Trophoblast cell (in vitro differentiated cells and primary cell): ENCODE measurements around the gene CLNK.

Source experiments
- DNase-seq, 2 donors: peaks; one replicate each; pipeline ENCODE4 v3.0.0-alpha.2; 2016
- H2AFZ ChIP-seq: 2 replicates; pipeline ENCODE4 v1.6.1; 2013; ENCODE audit warnings: low read length, moderate library complexity, mild to moderate bottlenecking; ENCODE audit not compliant: insufficient read depth, poor library complexity
- H2AK5ac ChIP-seq: 2 replicates; pipeline ENCODE4 v1.6.1; 2013; ENCODE audit warnings: mild to moderate bottlenecking, low read length
- H2BK120ac ChIP-seq: 2 replicates; pipeline ENCODE4 v1.6.1; 2013; ENCODE audit warnings: low read length, mild to moderate bottlenecking, moderate library complexity; ENCODE audit not compliant: insufficient read depth, poor library complexity
- H2BK12ac ChIP-seq: 2 replicates; pipeline ENCODE4 v1.6.1; 2013; ENCODE audit warnings: mild to moderate bottlenecking, low read length, moderate library complexity
- H2BK5ac ChIP-seq: 2 replicates; pipeline ENCODE4 v1.6.1; 2013; ENCODE audit warnings: low read length, low read depth, moderate library complexity, mild to moderate bottlenecking; ENCODE audit not compliant: poor library complexity
- H3K14ac ChIP-seq: 2 replicates; pipeline ENCODE4 v1.6.1; 2013; ENCODE audit warnings: mild to moderate bottlenecking, low read length
- H3K18ac ChIP-seq: 2 replicates; pipeline ENCODE4 v1.6.1; 2013; ENCODE audit warnings: mild to moderate bottlenecking, low read length
- H3K23ac ChIP-seq: 2 replicates; pipeline ENCODE4 v1.6.1; 2013; ENCODE audit warnings: low read length
- H3K27ac ChIP-seq: 2 replicates; pipeline ENCODE4 v1.5.1; 2013; ENCODE audit warnings: low read depth, mild to moderate bottlenecking, inconsistent platforms, low read length, moderate library complexity
- H3K27me3 ChIP-seq: 2 replicates; pipeline ENCODE4 v1.6.1; 2013; ENCODE audit warnings: inconsistent platforms, mild to moderate bottlenecking, low read length, moderate library complexity; ENCODE audit not compliant: insufficient read depth
- H3K36me3 ChIP-seq, 2 experiments: 1 replicate in 1 of 2; 2 replicates in 1 of 2; pipeline ENCODE4 v1.6.1; 2013; ENCODE audit warnings: low read length in 2 of 2, mild to moderate bottlenecking in 2 of 2, moderate library complexity in 1 of 2; ENCODE audit not compliant: insufficient read depth in 2 of 2, control insufficient read depth in 1 of 2
- H3K4ac ChIP-seq: 2 replicates; pipeline ENCODE4 v1.6.1; 2013; ENCODE audit warnings: low read depth, mild to moderate bottlenecking, low read length, moderate library complexity
- H3K4me1 ChIP-seq, 2 experiments: 1 replicate in 1 of 2; 2 replicates in 1 of 2; pipeline ENCODE4 v1.6.1; 2013; ENCODE audit warnings: low read length in 2 of 2, mild to moderate bottlenecking in 2 of 2, moderate library complexity in 1 of 2; ENCODE audit not compliant: insufficient read depth in 2 of 2, control insufficient read depth in 1 of 2
- H3K4me2 ChIP-seq: 2 replicates; pipeline ENCODE4 v1.6.1; 2013; ENCODE audit warnings: inconsistent platforms, mild to moderate bottlenecking, low read length, moderate library complexity
- H3K4me3 ChIP-seq: 2 replicates; pipeline ENCODE4 v1.5.1; 2013; ENCODE audit warnings: mild to moderate bottlenecking, low read depth, low read length, inconsistent platforms
- H3K79me1 ChIP-seq: one replicate; pipeline ENCODE4 v1.6.1; 2013; ENCODE audit warnings: low read length
- H3K79me2 ChIP-seq: 2 replicates; pipeline ENCODE4 v1.6.1; 2013; ENCODE audit warnings: low read length, mild to moderate bottlenecking; ENCODE audit not compliant: control insufficient read depth, insufficient read depth, poor library complexity
- H3K9ac ChIP-seq: 2 replicates; pipeline ENCODE4 v1.6.1; 2013; ENCODE audit warnings: mild to moderate bottlenecking, low read length
- H3K9me3 ChIP-seq: 2 replicates; pipeline ENCODE4 v1.6.1; 2013; ENCODE audit warnings: low read depth, mild to moderate bottlenecking, control low read depth, inconsistent platforms, low read length; ENCODE audit not compliant: insufficient read depth
- H4K12ac ChIP-seq: 2 replicates; pipeline ENCODE4 v1.6.1; 2013; ENCODE audit warnings: low read depth, mild to moderate bottlenecking, low read length, moderate library complexity
- H4K8ac ChIP-seq: 2 replicates; pipeline ENCODE4 v1.6.1; 2013; ENCODE audit warnings: low read depth, mild to moderate bottlenecking, low read length, moderate library complexity
- H4K91ac ChIP-seq: one replicate; pipeline ENCODE4 v1.6.1; 2013; ENCODE audit warnings: low read depth, mild to moderate bottlenecking, low read length, moderate library complexity
- WGBS: extraction: QIAGEN DNeasy Blood & Tissue Kit; methylation state at CpG from one replicate; pipeline ENCODE4 v1.1.7; 2013; ENCODE audit warnings: missing lambda C conversion rate; ENCODE audit not compliant: insufficient read length, insufficient coverage; ENCODE audit errors: extremely low coverage; 5-methylcytosine and 5-hydroxymethylcytosine counted together

The CLNK gene

DNA sequence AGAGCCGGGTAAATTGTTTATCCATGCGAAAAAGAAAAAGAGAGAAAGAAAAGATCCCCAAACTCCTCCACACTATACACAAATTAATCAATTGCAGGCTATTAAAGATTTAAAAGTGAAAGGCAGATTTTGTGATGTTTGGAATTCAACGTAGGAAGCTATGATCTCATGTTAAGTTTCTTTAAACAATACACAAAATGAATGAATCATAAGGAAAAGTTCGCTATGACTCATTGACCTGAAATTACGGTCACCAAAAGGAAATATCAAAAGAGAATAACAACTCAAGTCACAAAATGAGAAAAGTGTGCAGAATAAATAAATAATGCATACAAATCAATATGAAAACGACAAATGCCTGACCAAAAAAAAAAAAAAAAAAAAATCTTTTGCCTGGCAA lies 28.6 kb downstream of the CLNK start:
- H3K27ac ChIP-seq = no peak overlapping the region
- no peaks in the 10 kb centered on the region for H3K9me3 ChIP-seq
- H3K4me3 ChIP-seq = no peak overlapping the region
- no peak overlapping the region for H2AK5ac ChIP-seq
- no peak overlapping the region for H3K4ac ChIP-seq
- no peak overlapping the region for H2AFZ ChIP-seq
- no peak overlapping the region for H3K23ac ChIP-seq
- no peak overlapping the region for H4K12ac ChIP-seq
- no peak overlapping the region for H3K18ac ChIP-seq
- H3K79me1 ChIP-seq = peaks cover 2% of the 10 kb centered on the region
- no peak overlapping the region for H4K8ac ChIP-seq
- H3K79me2 ChIP-seq = no peaks in the 10 kb centered on the region
- H3K27me3 ChIP-seq = no peaks in the 10 kb centered on the region
- peaks cover 2 to 8% of the 10 kb centered on the region in 2 experiments for H3K4me1 ChIP-seq
- no peak overlapping the region for H3K14ac ChIP-seq
- no peak overlapping the region for H2BK5ac ChIP-seq
- DNase-seq = peak in 1 of 2 donors; percentile 63
- no peaks in the 10 kb centered on the region for H3K36me3 ChIP-seq
- H2BK120ac ChIP-seq = no peak overlapping the region
- H3K9ac ChIP-seq = no peak overlapping the region
- H2BK12ac ChIP-seq = no peak overlapping the region
- H3K4me2 ChIP-seq = no peak overlapping the region
- WGBS = no CpG with 5 or more reads among the region's 6 CpGs
- H4K91ac ChIP-seq = no peak overlapping the region

DNA sequence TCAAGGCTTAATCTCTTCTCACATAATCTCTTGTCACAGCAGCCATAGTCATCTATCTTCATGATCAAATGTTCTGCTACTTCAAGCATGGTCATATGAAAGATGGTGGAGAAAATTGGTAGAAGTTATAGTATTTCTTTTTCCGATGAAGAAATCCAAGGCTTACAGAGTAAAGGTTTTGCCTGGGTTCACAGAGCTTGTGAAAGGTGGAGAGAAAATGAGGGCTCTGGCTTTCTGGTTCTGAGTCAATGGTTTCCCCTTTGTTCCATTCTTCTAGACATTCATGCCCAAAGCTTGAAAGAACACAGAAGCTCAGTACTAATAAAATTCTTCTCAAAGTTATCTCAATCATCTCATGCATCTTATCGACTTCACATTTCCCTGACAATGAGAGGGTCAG lies 36.1 kb downstream of the CLNK start:
- WGBS = no CpG with 5 or more reads among the region's 2 CpGs
- H3K79me1 ChIP-seq = peaks cover 4% of the 10 kb centered on the region
- H3K23ac ChIP-seq = no peak overlapping the region
- H2BK120ac ChIP-seq = no peak overlapping the region
- H3K4me2 ChIP-seq = no peak overlapping the region
- no peak overlapping the region for H2BK5ac ChIP-seq
- no peak overlapping the region for H2BK12ac ChIP-seq
- no peak overlapping the region for H3K4ac ChIP-seq
- H3K4me3 ChIP-seq = no peak overlapping the region
- no peak overlapping the region for H2AK5ac ChIP-seq
- no peak overlapping the region for H2AFZ ChIP-seq
- no peak overlapping the region for H3K27ac ChIP-seq
- no peaks in the 10 kb centered on the region for H3K27me3 ChIP-seq
- no peak overlapping the region for H3K14ac ChIP-seq
- no peak for DNase-seq
- H4K12ac ChIP-seq = no peak overlapping the region
- no peak overlapping the region for H4K8ac ChIP-seq
- H3K9me3 ChIP-seq = no peaks in the 10 kb centered on the region
- no peak overlapping the region for H4K91ac ChIP-seq
- H3K18ac ChIP-seq = no peak overlapping the region
- no peak overlapping the region for H3K9ac ChIP-seq
- no peaks in the 10 kb centered on the region for H3K4me1 ChIP-seq
- no peaks in the 10 kb centered on the region for H3K36me3 ChIP-seq
- H3K79me2 ChIP-seq = no peaks in the 10 kb centered on the region

DNA sequence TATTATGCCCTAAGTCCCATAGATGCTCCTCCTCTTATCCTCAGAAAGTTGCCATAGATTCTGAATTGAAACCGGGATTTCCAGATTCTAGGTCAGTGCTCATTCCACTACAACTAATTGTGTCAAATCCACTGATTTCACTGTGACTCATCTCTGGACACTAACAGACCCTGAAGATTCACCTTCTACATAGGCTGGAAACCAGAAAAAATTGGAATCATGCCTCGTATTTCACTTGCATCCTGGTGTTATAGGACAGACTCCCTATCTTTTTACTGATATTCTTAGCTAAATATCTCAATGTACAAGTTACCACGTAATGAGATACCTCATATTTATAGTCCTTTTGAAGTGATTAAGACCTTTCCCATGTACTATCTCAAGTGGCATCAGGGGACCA lies 36.7 kb downstream of the CLNK start:
- Histone ChIP-seq H3K4ac (no peak overlapping the region), H3K79me1 (peaks cover 4% of the 10 kb centered on the region), H4K12ac (no peak overlapping the region), H3K18ac (no peak overlapping the region), H4K91ac (no peak overlapping the region), H3K27ac (no peak overlapping the region), H3K9me3 (no peaks in the 10 kb centered on the region), H3K79me2 (no peaks in the 10 kb centered on the region), H3K4me1 (no peaks in the 10 kb centered on the region), H3K9ac (no peak overlapping the region), H2BK12ac (no peak overlapping the region), H2BK5ac (no peak overlapping the region), H3K4me3 (no peak overlapping the region), H3K27me3 (no peaks in the 10 kb centered on the region), H4K8ac (no peak overlapping the region), H2BK120ac (peak overlapping the region; percentile 3), H2AFZ (no peak overlapping the region), H2AK5ac (no peak overlapping the region), H3K4me2 (no peak overlapping the region), H3K36me3 (no peaks in the 10 kb centered on the region), H3K23ac (no peak overlapping the region), H3K14ac (no peak overlapping the region)
- DNase-seq = no peak
- WGBS = no CpG with 5 or more reads among the region's 3 CpGs

DNA sequence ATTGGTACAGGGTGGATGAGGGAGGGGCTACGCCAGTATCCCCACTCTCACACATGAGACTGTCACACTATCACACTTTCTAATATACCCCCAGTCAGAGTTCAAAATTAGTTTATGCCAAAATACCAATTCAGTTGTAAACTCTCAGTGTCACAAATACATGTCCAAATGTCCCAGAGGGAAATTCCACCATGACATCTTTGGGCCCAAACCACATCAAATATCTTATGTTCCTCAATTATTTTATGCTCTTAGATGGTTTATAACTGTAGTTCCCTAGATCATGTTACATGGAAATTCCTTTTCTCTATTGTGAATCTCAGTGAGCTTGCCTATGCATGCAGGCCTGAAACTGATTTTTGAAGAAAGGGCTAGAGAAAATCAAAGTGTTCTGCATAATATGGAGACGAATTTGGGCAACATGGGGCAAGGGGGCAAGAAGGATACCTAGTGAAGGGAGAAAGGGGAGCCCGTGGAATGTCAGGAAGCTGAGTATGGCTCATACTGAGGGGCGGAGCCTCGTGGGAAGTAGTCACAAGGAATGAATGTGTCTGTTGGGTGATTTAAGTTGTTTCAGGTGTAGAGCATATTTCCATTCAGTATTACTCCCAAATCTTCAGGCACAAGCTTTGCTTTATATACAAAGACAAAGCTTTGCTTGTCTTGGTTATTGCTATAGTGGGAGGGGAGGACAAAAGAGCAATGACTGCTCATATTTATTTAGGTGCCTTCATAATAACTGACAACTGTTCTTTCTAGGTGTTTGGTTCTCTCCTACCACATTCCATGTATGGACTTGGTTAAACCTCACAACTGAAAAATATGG lies 40.8 kb downstream of the CLNK start:
- Histone ChIP-seq H3K4me2 (no peak overlapping the region), H2BK12ac (no peak overlapping the region), H2AFZ (no peak overlapping the region), H3K4me1 (peaks cover 3 to 4% of the 10 kb centered on the region in 2 experiments), H4K91ac (no peak overlapping the region), H3K18ac (no peak overlapping the region), H3K23ac (no peak overlapping the region), H3K9ac (no peak overlapping the region), H4K8ac (no peak overlapping the region), H2BK5ac (no peak overlapping the region), H3K27me3 (no peaks in the 10 kb centered on the region), H3K4me3 (no peak overlapping the region), H3K27ac (no peak overlapping the region), H3K9me3 (no peaks in the 10 kb centered on the region), H2AK5ac (no peak overlapping the region), H4K12ac (no peak overlapping the region), H3K36me3 (no peaks in the 10 kb centered on the region), H3K14ac (no peak overlapping the region), H3K79me1 (peaks cover 4% of the 10 kb centered on the region), H3K79me2 (no peaks in the 10 kb centered on the region), H3K4ac (no peak overlapping the region), H2BK120ac (no peak overlapping the region)
- no peak for DNase-seq
- no CpG with 5 or more reads among the region's 5 CpGs for WGBS
